Kidney epithelial cell (primary cell): Measurements from ENCODE around the gene SCAMP1. TPM values are rescaled to one million over a fixed set of nuclear protein-coding genes. Genes with fewer than 3 reads are reported as not detected.
A peak's percentile ranks its signal among the peaks of the same experiment; 100 is the strongest.

ENCODE experiments used
- DNase-seq: peaks from one replicate; pipeline ENCODE4 v3.0.0-alpha.2; 2010; ENCODE audit warnings: low read depth
- H3K27me3 ChIP-seq: 2 replicates; pipeline ENCODE4 v1.6.0; 2011; ENCODE audit warnings: low read length; ENCODE audit not compliant: control insufficient read depth, insufficient read depth
- H3K36me3 ChIP-seq: 2 replicates; pipeline ENCODE4 v1.5.1; 2011; ENCODE audit warnings: low read length; ENCODE audit not compliant: control insufficient read depth, insufficient read depth
- H3K4me3 ChIP-seq: 2 replicates; pipeline ENCODE4 v1.5.1; 2011; ENCODE audit warnings: low read depth, mild to moderate bottlenecking, control low read depth, low read length
- CTCF ChIP-seq: IDR thresholded peaks from 2 replicates; pipeline ENCODE4 v1.5.1; 2011; ENCODE audit warnings: mild to moderate bottlenecking, moderate library complexity, low read length, control low read depth, inconsistent platforms; ENCODE audit not compliant: insufficient read depth, poor library complexity, severe bottlenecking
- total RNA-seq: library from RNA; depleted of rRNA; stranded (reverse); fragments of >200 nt; gene quantifications from 2 replicates; pipeline ENCODE4 v1.2.3, GENCODE V29; 2015

The SCAMP1 gene
- total RNA-seq, 1 donor from 2014 or later: 43.0 TPM

GRCh38 chr5:78506261-78507024 lies 146.0 kb downstream of the SCAMP1 start:
- no peak for DNase-seq
- TF ChIP-seq CTCF: no peak
- no peaks in the 10 kb centered on the region for H3K36me3 ChIP-seq
- H3K4me3 ChIP-seq: no peak overlapping the region
- no peaks in the 10 kb centered on the region for H3K27me3 ChIP-seq

- no peak overlapping the region for H3K4me3 ChIP-seq
- H3K36me3 ChIP-seq: no peaks in the 10 kb centered on the region
- TF ChIP-seq CTCF: no peak
These were observed 147.1 kb downstream of the SCAMP1 start for GRCh38 chr5:78507531-78507930.

GRCh38 chr5:78508186-78508765 lies 147.9 kb downstream of the SCAMP1 start:
- TF ChIP-seq CTCF: no peak
- no peak overlapping the region for H3K4me3 ChIP-seq
- no peaks in the 10 kb centered on the region for H3K36me3 ChIP-seq
- DNase-seq: no peak
- no peaks in the 10 kb centered on the region for H3K27me3 ChIP-seq

More at GRCh38 chr5:78507531-78507930, 147.1 kb downstream of the SCAMP1 start:
- H3K27me3 ChIP-seq: no peaks in the 10 kb centered on the region
- no peak for DNase-seq

- TF ChIP-seq CTCF: no peak
- Histone ChIP-seq H3K4me3 (no peak overlapping the region), H3K36me3 (no peaks in the 10 kb centered on the region), H3K27me3 (no peaks in the 10 kb centered on the region)
- no peak for DNase-seq
These were observed 148.9 kb downstream of the SCAMP1 start for GRCh38 chr5:78509145-78509865.

GRCh38 chr5:78509884-78510769 lies 149.7 kb downstream of the SCAMP1 start:
- DNase-seq: no peak
- TF ChIP-seq CTCF: peak; percentile 9
- H3K36me3 ChIP-seq: no peaks in the 10 kb centered on the region
- H3K4me3 ChIP-seq: peak overlapping the region; percentile 10
- H3K27me3 ChIP-seq: no peaks in the 10 kb centered on the region
